ENCODE results near the gene RNF217. TPM values are rescaled to one million over a fixed set of nuclear protein-coding genes. Genes with fewer than 3 reads are reported as not detected.
"Not testable (repeated sequence)": the region's sequence is repeated elsewhere in the genome, so short reads cannot be mapped to it uniquely, and the experiment has no call there.

The RNF217 gene
- total RNA-seq, 3 donors from 2014 or later, result 11.6 to 47.3 (median 15.0) TPM

DNA sequence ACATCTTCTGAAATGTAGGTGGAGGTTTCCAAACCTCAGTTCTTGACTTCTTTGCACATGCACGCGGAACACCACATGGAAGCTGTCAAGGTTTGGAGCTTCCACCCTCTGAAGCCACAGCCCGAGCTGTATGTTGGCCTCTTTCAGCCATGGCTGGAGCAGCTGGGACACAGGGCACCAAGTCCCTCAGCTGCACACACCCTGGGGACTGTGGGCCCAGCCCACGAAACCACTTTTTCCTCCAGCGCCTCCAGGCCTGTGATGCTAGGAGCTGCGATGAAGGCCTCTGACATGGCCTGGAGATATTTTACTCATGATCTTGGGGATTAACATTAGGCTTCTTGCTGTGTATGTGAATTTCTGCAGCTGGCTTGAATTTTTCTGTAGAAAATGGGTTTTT lies 68.7 kb downstream of the RNF217 start:
- ATAC-seq, result no peak
- intact Hi-C loops (cut with DNase I, micrococcal nuclease), result no loop called here

DNA sequence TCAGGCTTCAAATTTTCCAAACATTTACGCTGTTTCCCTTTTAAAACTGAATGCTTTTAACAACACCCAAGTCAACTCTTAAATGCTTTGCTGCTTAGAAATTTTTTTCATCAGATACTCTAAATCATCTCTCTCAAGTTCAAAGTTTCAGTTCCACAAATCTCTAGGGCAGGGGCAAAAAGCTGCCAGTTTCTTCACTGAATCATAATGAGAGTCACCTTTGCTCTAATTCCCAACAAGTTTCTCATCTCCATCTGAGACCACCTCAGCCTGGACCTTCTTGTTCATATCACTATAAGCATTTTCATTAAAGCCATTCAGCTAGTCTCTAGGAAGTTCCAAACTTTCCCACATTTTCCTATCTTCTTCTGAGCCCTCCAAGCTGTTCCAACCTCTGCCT lies 69.1 kb downstream of the RNF217 start:
- no peaks in the 10 kb centered on the region for H3K9me3 ChIP-seq
- no peaks in the 10 kb centered on the region for H3K4me1 ChIP-seq (ENCODE audit: low read depth)
- no peak overlapping the region for H3K4me3 ChIP-seq
- TF ChIP-seq, protein P1, sequence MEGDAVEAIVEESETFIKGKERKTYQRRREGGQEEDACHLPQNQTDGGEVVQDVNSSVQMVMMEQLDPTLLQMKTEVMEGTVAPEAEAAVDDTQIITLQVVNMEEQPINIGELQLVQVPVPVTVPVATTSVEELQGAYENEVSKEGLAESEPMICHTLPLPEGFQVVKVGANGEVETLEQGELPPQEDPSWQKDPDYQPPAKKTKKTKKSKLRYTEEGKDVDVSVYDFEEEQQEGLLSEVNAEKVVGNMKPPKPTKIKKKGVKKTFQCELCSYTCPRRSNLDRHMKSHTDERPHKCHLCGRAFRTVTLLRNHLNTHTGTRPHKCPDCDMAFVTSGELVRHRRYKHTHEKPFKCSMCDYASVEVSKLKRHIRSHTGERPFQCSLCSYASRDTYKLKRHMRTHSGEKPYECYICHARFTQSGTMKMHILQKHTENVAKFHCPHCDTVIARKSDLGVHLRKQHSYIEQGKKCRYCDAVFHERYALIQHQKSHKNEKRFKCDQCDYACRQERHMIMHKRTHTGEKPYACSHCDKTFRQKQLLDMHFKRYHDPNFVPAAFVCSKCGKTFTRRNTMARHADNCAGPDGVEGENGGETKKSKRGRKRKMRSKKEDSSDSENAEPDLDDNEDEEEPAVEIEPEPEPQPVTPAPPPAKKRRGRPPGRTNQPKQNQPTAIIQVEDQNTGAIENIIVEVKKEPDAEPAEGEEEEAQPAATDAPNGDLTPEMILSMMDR (IDR thresholded peaks at IDR 0.05), result no peak
- H3K36me3 ChIP-seq (ENCODE audit: low read depth), result no peaks in the 10 kb centered on the region
- intact Hi-C loops (cut with DNase I, micrococcal nuclease), result no loop called here
- ATAC-seq (no peak), DNase-seq (no peak)

More for the DNA sequence above, 68.7 kb downstream of the RNF217 start:
- Histone ChIP-seq H3K36me3 (ENCODE audit: low read depth) (no peaks in the 10 kb centered on the region), H3K4me1 (ENCODE audit: low read depth) (no peaks in the 10 kb centered on the region), H3K9me3 (no peaks in the 10 kb centered on the region), H3K4me3 (no peak overlapping the region)
- TF ChIP-seq, protein P1 (IDR thresholded peaks at IDR 0.05), result no peak
- DNase-seq, result no peak

DNA sequence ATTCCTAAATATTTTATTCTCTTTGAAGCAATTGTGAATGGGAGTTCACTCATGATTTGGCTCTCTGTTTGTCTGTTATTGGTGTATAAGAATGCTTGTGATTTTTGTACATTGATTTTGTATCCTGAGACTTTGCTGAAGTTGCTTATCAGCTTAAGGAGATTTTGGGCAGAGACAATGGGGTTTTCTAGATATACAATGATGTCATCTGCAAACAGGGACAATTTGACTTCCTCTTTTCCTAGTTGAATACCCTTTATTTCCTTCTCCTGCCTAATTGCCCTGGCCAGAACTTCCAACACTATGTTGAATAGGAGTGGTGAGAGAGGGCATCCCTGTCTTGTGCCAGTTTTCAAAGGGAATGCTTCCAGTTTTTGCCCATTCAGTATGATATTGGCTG lies 72.7 kb downstream of the RNF217 start:
- H3K4me1 ChIP-seq (ENCODE audit: low read depth); H3K36me3 ChIP-seq (ENCODE audit: low read depth); DNase-seq; intact Hi-C loops (cut with DNase I, micrococcal nuclease); H3K9me3 ChIP-seq; H3K4me3 ChIP-seq; ATAC-seq: not testable (repeated sequence)

DNA sequence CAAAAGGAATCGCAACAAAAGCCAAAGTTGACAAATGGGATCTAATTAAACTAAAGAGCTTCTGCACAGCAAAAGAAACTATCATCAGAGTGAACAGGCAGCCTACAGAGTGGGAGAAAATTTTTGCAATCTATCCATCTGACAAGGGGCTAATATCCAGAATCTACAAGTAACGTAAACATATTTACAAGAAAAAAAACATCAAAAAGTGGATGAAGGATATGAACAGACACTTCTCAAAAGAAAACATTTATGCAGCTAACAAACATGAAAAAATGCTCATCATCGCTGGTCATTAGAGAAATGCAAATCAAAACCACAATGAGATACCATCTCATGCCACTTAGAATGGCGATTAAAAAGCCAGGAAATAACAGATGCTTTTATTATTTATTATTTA lies 74.2 kb downstream of the RNF217 start:
- ATAC-seq; H3K4me1 ChIP-seq (ENCODE audit: low read depth); DNase-seq; intact Hi-C loops (cut with DNase I, micrococcal nuclease); H3K9me3 ChIP-seq; H3K4me3 ChIP-seq; H3K36me3 ChIP-seq (ENCODE audit: low read depth): not testable (repeated sequence)

DNA sequence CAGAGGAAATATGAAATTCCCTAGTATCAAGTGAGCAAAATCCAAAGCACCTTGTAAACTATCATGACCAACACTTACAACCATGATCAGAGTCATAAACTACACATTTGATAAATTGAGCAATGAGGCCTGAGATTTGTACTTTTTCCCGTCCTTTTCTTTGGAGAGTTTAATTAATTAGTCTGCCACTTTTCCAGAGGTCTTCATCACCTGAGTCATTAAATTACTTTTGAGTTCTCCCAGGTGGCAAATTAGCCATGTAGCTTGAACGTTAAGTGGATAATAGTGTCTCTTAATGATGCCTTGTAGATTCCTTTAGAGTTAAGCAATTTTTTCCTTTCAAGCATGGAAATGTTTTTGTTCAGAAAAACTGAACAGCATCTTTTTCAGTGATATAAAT lies 75.6 kb downstream of the RNF217 start:
- TF ChIP-seq, protein P1 (IDR thresholded peaks at IDR 0.05), result no peak
- no peaks in the 10 kb centered on the region for H3K9me3 ChIP-seq
- DNase-seq, result no peak
- intact Hi-C loops (cut with DNase I, micrococcal nuclease), result no loop called here
- no peak overlapping the region for H3K4me3 ChIP-seq
- no peak for ATAC-seq
- no peaks in the 10 kb centered on the region for H3K4me1 ChIP-seq (ENCODE audit: low read depth)
- H3K36me3 ChIP-seq (ENCODE audit: low read depth), result no peaks in the 10 kb centered on the region

DNA sequence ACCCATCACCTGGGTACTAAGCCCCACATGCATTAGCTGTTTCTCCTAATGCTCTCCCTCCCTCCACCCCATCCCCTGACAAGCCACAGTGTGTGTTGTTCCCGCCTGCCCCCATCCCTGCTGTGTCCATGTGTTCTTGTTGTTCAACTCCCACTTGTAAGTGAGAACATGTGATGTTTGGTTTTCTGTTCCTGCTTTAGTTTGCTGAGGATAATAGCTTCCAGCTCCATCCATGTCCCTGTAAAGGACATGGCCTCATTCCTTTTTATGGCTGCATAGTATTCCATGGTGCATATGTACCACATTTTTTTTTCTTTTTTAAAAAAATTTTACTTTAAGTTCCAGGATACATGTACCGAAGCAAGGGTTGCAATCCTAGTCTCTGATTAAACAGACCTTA lies 76.7 kb downstream of the RNF217 start:
- intact Hi-C loops (cut with DNase I, micrococcal nuclease), result no loop called here
- DNase-seq (no peak), ATAC-seq (no peak)
- H3K4me1 ChIP-seq (ENCODE audit: low read depth), result no peaks in the 10 kb centered on the region
- TF ChIP-seq, protein P1 (IDR thresholded peaks at IDR 0.05), result no peak
- no peak overlapping the region for H3K4me3 ChIP-seq
- no peaks in the 10 kb centered on the region for H3K9me3 ChIP-seq
- H3K36me3 ChIP-seq (ENCODE audit: low read depth), result no peaks in the 10 kb centered on the region

DNA sequence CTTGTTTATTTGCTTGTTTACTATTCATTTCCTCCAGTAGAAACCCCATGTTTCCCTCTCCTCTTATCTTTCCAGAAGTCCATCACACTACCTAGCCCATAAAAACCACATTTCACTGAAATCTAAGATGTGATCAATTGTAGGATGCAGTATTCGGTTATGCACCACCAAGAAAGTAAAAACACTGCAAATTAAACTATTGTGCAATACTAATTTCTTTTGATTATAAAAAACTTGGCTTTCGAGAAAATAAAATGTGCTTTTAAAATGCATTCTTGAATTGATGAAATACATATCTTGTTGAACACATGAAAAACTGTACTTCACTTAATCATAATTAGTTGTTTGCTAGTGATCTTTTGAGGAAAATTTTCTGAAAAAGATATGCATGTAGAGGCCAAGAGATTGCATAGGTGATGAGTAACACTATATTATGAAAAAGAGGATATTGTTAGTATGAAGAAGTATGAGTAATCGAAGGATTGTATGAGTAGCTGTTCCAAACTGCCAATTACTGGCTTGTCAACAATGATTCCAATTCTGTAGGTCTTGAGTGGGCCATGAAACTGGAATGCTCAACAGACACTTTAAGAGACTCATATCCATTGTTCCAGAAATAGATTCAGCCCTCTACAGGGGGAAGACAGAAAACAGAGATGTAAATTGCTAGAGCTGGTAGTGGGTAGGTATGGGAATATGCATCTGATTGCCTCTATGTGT lies 79.7 kb downstream of the RNF217 start:
- ATAC-seq (no peak), DNase-seq (no peak)
- intact Hi-C loops (cut with DNase I, micrococcal nuclease), result no loop called here
- TF ChIP-seq, protein P1 (IDR thresholded peaks at IDR 0.05), result no peak
- Histone ChIP-seq H3K36me3 (ENCODE audit: low read depth) (no peaks in the 10 kb centered on the region), H3K9me3 (no peaks in the 10 kb centered on the region), H3K4me1 (ENCODE audit: low read depth) (no peaks in the 10 kb centered on the region), H3K4me3 (no peak overlapping the region)

Data from mucosa of descending colon (tissue), 3 donors.